ENCODE results near the gene ARHGAP10.

ARHGAP10 gene

DNA sequence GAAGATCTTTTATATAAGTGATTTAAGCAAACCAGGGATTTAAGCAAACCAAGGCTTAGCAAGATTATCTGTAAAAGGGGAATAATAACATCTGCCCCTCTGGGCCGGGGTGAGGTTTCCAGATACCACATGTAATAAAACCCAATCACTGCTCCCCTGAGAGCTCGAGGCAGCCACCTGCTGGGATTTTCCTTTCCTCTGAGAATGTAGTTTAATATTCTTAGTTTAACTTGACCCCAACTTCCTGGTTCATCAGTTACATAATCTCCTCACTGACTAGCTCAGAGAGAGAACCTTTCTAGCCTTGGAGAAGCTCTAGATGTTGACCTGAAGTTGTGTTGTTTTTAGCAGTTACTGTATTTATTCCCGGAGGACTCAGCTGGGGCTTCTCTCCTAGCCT is 322.4 kb downstream of the ARHGAP10 start:
- H3K27ac ChIP-seq (ENCODE audit: low read depth, low read length) = no peak overlapping the region
- peaks cover 0 to 11% of the 10 kb centered on the region in 2 donors for H3K4me1 ChIP-seq (ENCODE audit: control insufficient read depth in 1 of 2, insufficient read depth in 2 of 2, low read length in 2 of 2)
- H3K9ac ChIP-seq (ENCODE audit: low read depth in 1 of 2, low read length in 2 of 2) = no peak overlapping the region

DNA sequence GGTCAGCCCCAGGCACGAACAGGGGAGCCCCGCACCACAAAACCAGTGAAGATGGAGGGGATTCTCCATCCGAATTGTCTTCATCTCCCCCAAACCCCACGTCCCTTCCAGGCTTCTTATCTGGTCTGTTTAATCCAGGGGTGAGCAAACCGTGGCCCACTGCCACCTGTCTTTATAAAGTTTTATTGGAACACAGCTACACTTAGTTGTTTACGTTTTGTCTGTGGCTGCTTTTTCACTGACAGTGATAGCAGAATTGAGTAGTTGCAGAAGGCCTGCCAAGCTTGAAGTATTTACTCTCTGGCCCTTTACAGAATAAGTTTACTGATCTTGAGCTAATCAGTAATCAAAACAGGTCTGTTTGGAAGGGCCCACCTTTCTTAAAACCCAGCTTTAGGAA is 324.0 kb downstream of the ARHGAP10 start:
- no peaks in the 10 kb centered on the region for H3K36me3 ChIP-seq (ENCODE audit: control insufficient read depth in 1 of 2, insufficient read depth in 2 of 2, low read length in 2 of 2)
- no peak overlapping the region for H3K9ac ChIP-seq (ENCODE audit: low read depth in 1 of 2, low read length in 2 of 2)
- H3K27me3 ChIP-seq (ENCODE audit: control insufficient read depth in 1 of 2, insufficient read depth in 2 of 2, low read length in 2 of 2) = no peaks in the 10 kb centered on the region
- H3K27ac ChIP-seq (ENCODE audit: low read depth, low read length) = no peak overlapping the region
- peaks cover 7 to 18% of the 10 kb centered on the region in 2 donors for H3K4me1 ChIP-seq (ENCODE audit: control insufficient read depth in 1 of 2, insufficient read depth in 2 of 2, low read length in 2 of 2)
- no peaks in the 10 kb centered on the region for H3K9me3 ChIP-seq (ENCODE audit: control insufficient read depth in 1 of 2, low read length in 2 of 2)
- no peak overlapping the region for H3K4me3 ChIP-seq (ENCODE audit: low read depth in 1 of 2, low read length in 2 of 2)

More for the DNA sequence above, 322.4 kb downstream of the ARHGAP10 start:
- no peaks in the 10 kb centered on the region for H3K9me3 ChIP-seq (ENCODE audit: control insufficient read depth in 1 of 2, low read length in 2 of 2)
- no peaks in the 10 kb centered on the region for H3K36me3 ChIP-seq (ENCODE audit: control insufficient read depth in 1 of 2, insufficient read depth in 2 of 2, low read length in 2 of 2)
- H3K27me3 ChIP-seq (ENCODE audit: control insufficient read depth in 1 of 2, insufficient read depth in 2 of 2, low read length in 2 of 2) = no peaks in the 10 kb centered on the region
- H3K4me3 ChIP-seq (ENCODE audit: low read depth in 1 of 2, low read length in 2 of 2) = no peak overlapping the region

DNA sequence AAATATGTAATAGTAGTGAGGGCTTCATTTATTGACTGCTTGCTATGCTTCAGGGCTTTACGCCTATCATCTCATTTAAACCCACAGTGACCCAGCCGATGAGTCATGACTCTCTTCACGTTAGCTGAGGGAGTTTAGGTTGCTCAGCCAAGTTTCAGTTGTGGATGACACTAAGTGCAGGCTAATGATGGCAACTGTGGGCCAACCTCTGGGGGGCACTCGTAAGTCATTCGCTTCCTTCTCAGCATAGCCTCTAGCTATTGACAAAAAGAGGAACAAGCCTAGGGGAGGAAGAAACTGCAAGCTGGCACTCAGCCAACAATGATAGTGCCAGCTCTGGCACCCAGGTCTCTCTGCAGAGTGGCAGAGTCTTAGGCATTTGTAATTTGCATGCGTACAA is 325.0 kb downstream of the ARHGAP10 start:
- H3K4me3 ChIP-seq (ENCODE audit: low read depth in 1 of 2, low read length in 2 of 2) = no peak overlapping the region
- H3K36me3 ChIP-seq (ENCODE audit: control insufficient read depth in 1 of 2, insufficient read depth in 2 of 2, low read length in 2 of 2) = no peaks in the 10 kb centered on the region
- H3K27ac ChIP-seq (ENCODE audit: low read depth, low read length) = no peak overlapping the region
- H3K27me3 ChIP-seq (ENCODE audit: control insufficient read depth in 1 of 2, insufficient read depth in 2 of 2, low read length in 2 of 2) = no peaks in the 10 kb centered on the region
- no peak overlapping the region for H3K9ac ChIP-seq (ENCODE audit: low read depth in 1 of 2, low read length in 2 of 2)
- H3K9me3 ChIP-seq (ENCODE audit: control insufficient read depth in 1 of 2, low read length in 2 of 2) = no peaks in the 10 kb centered on the region
- peaks cover 13 to 27% of the 10 kb centered on the region in 2 donors for H3K4me1 ChIP-seq (ENCODE audit: control insufficient read depth in 1 of 2, insufficient read depth in 2 of 2, low read length in 2 of 2)

DNA sequence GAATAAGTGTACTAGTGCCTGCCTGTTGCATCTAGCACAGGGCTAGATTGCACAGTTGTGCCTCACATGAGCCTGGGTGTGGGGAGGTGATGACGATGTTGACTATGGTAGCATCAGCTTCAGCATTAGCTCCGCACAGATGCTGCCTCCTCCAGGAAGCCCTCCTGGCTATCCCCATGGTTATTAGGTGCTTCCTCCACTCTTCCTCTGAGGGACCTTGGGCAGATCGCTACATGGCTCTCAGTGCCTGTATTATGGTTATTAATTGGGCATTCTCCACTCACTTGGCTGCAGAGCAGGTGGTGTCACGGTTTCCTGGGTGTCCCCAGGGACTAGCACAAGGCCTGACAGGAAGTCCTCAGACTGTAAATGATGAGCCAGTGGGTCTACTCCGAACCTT is 325.6 kb downstream of the ARHGAP10 start:
- H3K27me3 ChIP-seq (ENCODE audit: control insufficient read depth in 1 of 2, insufficient read depth in 2 of 2, low read length in 2 of 2) = no peaks in the 10 kb centered on the region
- no peak overlapping the region for H3K4me3 ChIP-seq (ENCODE audit: low read depth in 1 of 2, low read length in 2 of 2)
- H3K9ac ChIP-seq (ENCODE audit: low read depth in 1 of 2, low read length in 2 of 2) = no peak overlapping the region
- H3K9me3 ChIP-seq (ENCODE audit: control insufficient read depth in 1 of 2, low read length in 2 of 2) = no peaks in the 10 kb centered on the region
- peaks cover 16 to 33% of the 10 kb centered on the region in 2 donors for H3K4me1 ChIP-seq (ENCODE audit: control insufficient read depth in 1 of 2, insufficient read depth in 2 of 2, low read length in 2 of 2)
- no peaks in the 10 kb centered on the region for H3K36me3 ChIP-seq (ENCODE audit: control insufficient read depth in 1 of 2, insufficient read depth in 2 of 2, low read length in 2 of 2)
- no peak overlapping the region for H3K27ac ChIP-seq (ENCODE audit: low read depth, low read length)

DNA sequence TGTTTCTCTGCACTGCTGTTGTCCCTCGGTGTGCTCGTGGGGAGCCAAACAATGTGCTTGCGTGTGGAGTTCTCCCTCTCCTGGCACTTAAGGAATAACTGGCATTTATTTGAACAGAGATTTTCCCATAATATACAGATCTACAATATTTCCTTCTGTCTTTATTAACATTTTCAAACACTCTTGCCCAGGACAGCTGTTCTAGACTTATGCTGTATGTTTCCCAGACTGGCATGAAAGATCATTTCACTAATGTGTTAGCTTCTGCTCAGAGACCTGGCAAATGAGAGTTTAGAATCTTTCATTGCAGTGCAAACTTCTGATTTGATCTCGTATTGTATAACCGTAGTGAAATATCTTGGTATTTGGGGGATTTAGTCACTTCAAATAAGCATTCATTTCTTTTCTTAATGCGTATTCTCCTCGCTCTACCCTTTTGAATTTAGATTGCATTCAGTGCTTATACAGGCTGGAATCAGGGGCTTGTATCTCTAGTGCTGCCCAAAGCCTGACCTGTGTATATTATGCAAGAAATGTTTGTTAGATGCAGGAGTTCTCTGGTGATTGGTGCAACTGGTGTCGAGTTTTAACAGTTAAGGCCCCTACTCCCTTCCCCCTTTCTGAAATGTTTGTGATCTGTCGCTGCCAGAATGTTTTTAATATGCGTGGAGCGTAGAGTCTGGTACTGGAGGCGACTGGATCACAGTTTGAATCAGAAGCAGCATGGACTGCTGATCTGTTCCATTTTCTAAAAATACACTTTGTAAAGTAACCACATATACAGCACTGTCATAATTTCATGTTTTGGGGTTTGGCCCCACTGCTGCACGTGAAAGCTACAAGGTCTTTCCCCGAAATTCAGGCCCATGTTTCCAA is 326.3 kb downstream of the ARHGAP10 start:
- H3K4me3 ChIP-seq (ENCODE audit: low read depth in 1 of 2, low read length in 2 of 2) = no peak overlapping the region
- H3K27me3 ChIP-seq (ENCODE audit: control insufficient read depth in 1 of 2, insufficient read depth in 2 of 2, low read length in 2 of 2) = no peaks in the 10 kb centered on the region
- H3K36me3 ChIP-seq (ENCODE audit: control insufficient read depth in 1 of 2, insufficient read depth in 2 of 2, low read length in 2 of 2) = no peaks in the 10 kb centered on the region
- no peak overlapping the region for H3K27ac ChIP-seq (ENCODE audit: low read depth, low read length)
- peaks cover 16 to 37% of the 10 kb centered on the region in 2 donors for H3K4me1 ChIP-seq (ENCODE audit: control insufficient read depth in 1 of 2, insufficient read depth in 2 of 2, low read length in 2 of 2)
- no peaks in the 10 kb centered on the region for H3K9me3 ChIP-seq (ENCODE audit: control insufficient read depth in 1 of 2, low read length in 2 of 2)
- no peak overlapping the region for H3K9ac ChIP-seq (ENCODE audit: low read depth in 1 of 2, low read length in 2 of 2)

DNA sequence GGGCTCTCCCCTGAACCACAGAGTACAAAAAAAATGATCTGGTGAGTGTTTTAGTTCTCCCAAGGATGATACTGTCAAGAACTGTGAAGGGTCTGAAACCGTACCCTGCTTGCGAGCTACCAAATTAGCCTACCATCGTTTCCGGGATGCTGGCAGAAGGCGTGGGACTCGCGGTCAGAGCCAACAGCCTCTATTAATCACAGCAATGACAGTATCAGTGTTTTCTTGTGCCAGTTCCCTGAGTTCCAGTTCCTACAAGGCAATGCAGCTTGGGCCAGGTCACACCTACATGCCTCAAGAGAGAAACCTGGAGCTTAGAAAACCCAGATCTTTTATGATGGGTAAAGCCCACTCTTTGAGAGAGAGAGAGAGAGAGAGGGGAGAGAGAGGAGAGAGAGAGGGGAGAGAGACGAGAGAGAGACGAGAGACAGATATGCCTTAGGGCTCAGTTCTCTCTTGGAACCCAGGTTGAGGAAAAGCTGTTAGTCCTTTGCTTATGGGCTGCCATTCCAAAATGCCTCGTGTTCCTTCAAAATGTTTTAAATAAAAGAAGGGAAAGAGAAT is 327.8 kb downstream of the ARHGAP10 start:
- no peaks in the 10 kb centered on the region for H3K9me3 ChIP-seq (ENCODE audit: control insufficient read depth in 1 of 2, low read length in 2 of 2)
- H3K27ac ChIP-seq (ENCODE audit: low read depth, low read length) = no peak overlapping the region
- no peaks in the 10 kb centered on the region for H3K27me3 ChIP-seq (ENCODE audit: control insufficient read depth in 1 of 2, insufficient read depth in 2 of 2, low read length in 2 of 2)
- H3K4me1 ChIP-seq (ENCODE audit: control insufficient read depth in 1 of 2, insufficient read depth in 2 of 2, low read length in 2 of 2) = peaks cover 16 to 30% of the 10 kb centered on the region in 2 donors
- no peak overlapping the region for H3K4me3 ChIP-seq (ENCODE audit: low read depth in 1 of 2, low read length in 2 of 2)
- H3K36me3 ChIP-seq (ENCODE audit: control insufficient read depth in 1 of 2, insufficient read depth in 2 of 2, low read length in 2 of 2) = peaks cover 0 to 3% of the 10 kb centered on the region in 2 donors
- no peak overlapping the region for H3K9ac ChIP-seq (ENCODE audit: low read depth in 1 of 2, low read length in 2 of 2)

DNA sequence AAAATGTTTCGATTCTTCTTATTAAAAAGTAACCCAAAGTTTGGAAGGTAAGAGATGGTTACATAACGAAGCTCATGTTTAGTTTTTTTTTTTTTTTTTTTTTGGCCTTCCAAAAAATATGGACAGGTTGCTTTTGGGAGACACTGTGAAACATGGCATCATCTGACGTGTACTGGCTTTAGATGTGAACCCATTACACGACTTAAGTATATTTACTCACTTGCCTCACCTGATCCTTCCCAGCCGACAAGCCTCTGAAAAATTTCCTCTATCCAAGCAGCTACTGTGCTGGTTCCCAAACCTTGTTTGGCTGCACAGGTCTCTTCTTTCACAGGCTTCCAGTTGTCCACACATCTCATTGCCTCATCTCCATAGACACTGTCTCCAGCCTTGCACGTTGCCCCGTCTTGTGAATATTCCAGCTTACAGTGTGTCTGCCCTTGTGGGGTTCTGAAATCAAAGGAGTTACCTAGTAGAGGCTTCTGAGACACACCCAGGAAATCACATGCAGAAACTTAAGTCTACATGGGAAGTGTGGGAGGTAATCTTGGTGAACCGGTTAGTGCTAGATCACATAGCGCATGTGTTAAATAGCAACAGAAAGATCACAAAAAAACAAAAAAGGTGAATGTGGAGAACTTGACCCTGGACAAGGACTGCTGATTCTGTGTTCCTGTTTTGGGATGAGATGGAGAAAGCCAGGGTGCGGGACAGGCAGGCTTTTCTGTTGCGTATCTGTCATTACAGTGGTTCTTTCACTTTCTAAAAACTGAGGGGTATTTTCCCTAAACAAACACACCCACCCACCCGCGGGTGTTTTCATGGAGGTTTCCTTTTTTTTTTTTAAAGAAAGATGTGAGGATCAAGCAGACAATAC is 328.6 kb downstream of the ARHGAP10 start:
- Histone ChIP-seq H3K9ac (ENCODE audit: low read depth in 1 of 2, low read length in 2 of 2) (no peak overlapping the region), H3K36me3 (ENCODE audit: control insufficient read depth in 1 of 2, insufficient read depth in 2 of 2, low read length in 2 of 2) (peaks cover 0 to 3% of the 10 kb centered on the region in 2 donors), H3K27ac (ENCODE audit: low read depth, low read length) (no peak overlapping the region), H3K4me1 (ENCODE audit: control insufficient read depth in 1 of 2, insufficient read depth in 2 of 2, low read length in 2 of 2) (peaks cover 16 to 26% of the 10 kb centered on the region in 2 donors), H3K27me3 (ENCODE audit: control insufficient read depth in 1 of 2, insufficient read depth in 2 of 2, low read length in 2 of 2) (no peaks in the 10 kb centered on the region), H3K4me3 (ENCODE audit: low read depth in 1 of 2, low read length in 2 of 2) (no peak overlapping the region), H3K9me3 (ENCODE audit: control insufficient read depth in 1 of 2, low read length in 2 of 2) (no peaks in the 10 kb centered on the region)

DNA sequence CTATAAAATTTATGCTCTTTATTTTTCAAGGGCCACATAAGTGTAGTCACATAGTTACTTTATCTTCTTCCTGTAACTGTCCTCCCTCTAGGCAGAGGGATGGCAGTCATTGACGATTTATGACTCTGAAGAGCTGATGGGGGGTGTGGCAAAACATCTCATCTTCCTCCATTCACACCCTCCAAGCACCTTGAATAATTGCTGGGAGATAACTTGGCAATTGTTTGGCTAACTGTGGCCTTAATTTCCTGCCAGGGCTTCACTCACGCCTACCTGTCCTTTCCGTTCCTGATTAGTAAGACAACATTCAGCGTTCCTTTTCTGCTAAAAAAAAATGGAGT is 329.2 kb downstream of the ARHGAP10 start:
- H3K4me3 ChIP-seq (ENCODE audit: low read depth in 1 of 2, low read length in 2 of 2) = no peak overlapping the region
- H3K9ac ChIP-seq (ENCODE audit: low read depth in 1 of 2, low read length in 2 of 2) = no peak overlapping the region
- H3K4me1 ChIP-seq (ENCODE audit: control insufficient read depth in 1 of 2, insufficient read depth in 2 of 2, low read length in 2 of 2) = peaks cover 16 to 26% of the 10 kb centered on the region in 2 donors
- no peaks in the 10 kb centered on the region for H3K9me3 ChIP-seq (ENCODE audit: control insufficient read depth in 1 of 2, low read length in 2 of 2)
- no peaks in the 10 kb centered on the region for H3K27me3 ChIP-seq (ENCODE audit: control insufficient read depth in 1 of 2, insufficient read depth in 2 of 2, low read length in 2 of 2)
- H3K27ac ChIP-seq (ENCODE audit: low read depth, low read length) = no peak overlapping the region
- H3K36me3 ChIP-seq (ENCODE audit: control insufficient read depth in 1 of 2, insufficient read depth in 2 of 2, low read length in 2 of 2) = peaks cover 0 to 3% of the 10 kb centered on the region in 2 donors

DNA sequence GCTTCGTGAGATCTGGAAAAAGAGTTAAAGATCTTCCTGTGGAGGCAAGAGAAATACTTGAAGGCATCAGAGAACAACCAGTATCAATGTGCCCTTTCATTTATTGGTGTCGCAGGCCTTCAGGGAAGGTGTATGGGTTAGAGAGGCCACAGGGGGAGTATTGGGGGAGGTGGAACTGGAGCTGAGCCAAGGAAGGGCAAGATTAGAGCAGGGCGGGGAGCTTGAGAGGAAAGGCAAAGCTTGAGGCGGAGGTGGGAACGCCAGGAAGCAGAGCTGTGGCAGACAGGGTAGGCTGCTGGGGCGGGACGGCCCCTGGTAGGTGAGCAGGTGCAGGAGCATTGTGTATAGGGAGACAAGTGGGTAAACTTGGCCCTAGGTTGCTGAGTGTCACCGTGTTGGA is 329.9 kb downstream of the ARHGAP10 start:
- Histone ChIP-seq H3K4me3 (ENCODE audit: low read depth in 1 of 2, low read length in 2 of 2) (peak overlapping the region; percentile 2 to 25), H3K4me1 (ENCODE audit: control insufficient read depth in 1 of 2, insufficient read depth in 2 of 2, low read length in 2 of 2) (peaks cover 16 to 26% of the 10 kb centered on the region in 2 donors), H3K9ac (ENCODE audit: low read depth in 1 of 2, low read length in 2 of 2) (no peak overlapping the region), H3K27me3 (ENCODE audit: control insufficient read depth in 1 of 2, insufficient read depth in 2 of 2, low read length in 2 of 2) (no peaks in the 10 kb centered on the region), H3K9me3 (ENCODE audit: control insufficient read depth in 1 of 2, low read length in 2 of 2) (no peaks in the 10 kb centered on the region), H3K27ac (ENCODE audit: low read depth, low read length) (no peak overlapping the region), H3K36me3 (ENCODE audit: control insufficient read depth in 1 of 2, insufficient read depth in 2 of 2, low read length in 2 of 2) (peaks cover 0 to 3% of the 10 kb centered on the region in 2 donors)

Measured in duodenal mucosa (tissue), 2 donors.